ENCODE measurements around the gene PRDX6.
"Not testable (repeated sequence)": the region's sequence is repeated elsewhere in the genome, so short reads cannot be mapped to it uniquely, and the experiment has no call there.

Gene PRDX6

GRCh38 chr1:173507847-173508209 is 30.7 kb downstream of the PRDX6 start:
- Histone ChIP-seq H4K20me1 (ENCODE audit: insufficient read depth, low read length) (no peaks in the 10 kb centered on the region), H3K4me3 (ENCODE audit: low read length) (no peak overlapping the region), H3K4me2 (ENCODE audit: low read depth, low read length) (no peak overlapping the region), H3K79me2 (ENCODE audit: low read length) (no peaks in the 10 kb centered on the region), H3K36me3 (replicated peaks; ENCODE audit: insufficient read depth, low read length) (no peaks in the 10 kb centered on the region), H3K9me2 (replicated peaks; ENCODE audit: insufficient read depth, low read length) (no peaks in the 10 kb centered on the region), H3K9ac (ENCODE audit: low read length) (no peak overlapping the region), H2AFZ (ENCODE audit: low read length) (no peak overlapping the region), H3K27ac (ENCODE audit: low read length) (no peak overlapping the region), H3F3A (ENCODE audit: insufficient read depth, low read length) (no peaks in the 10 kb centered on the region), H3K9me3 (replicated peaks; ENCODE audit: insufficient read depth, low read length) (no peaks in the 10 kb centered on the region), H3K27me3 (replicated peaks; ENCODE audit: insufficient read depth, low read length) (no peaks in the 10 kb centered on the region), H3K4me1 (ENCODE audit: low read length) (no peaks in the 10 kb centered on the region)
- TF ChIP-seq EZH2 (optimal IDR thresholded peaks at IDR 0.05; ENCODE audit: low read depth, low read length), result no peak
- no peak for TF ChIP-seq EZH2phosphoT487 (IDR thresholded peaks at IDR 0.05; ENCODE audit: low read length)
- TF ChIP-seq, protein P1, sequence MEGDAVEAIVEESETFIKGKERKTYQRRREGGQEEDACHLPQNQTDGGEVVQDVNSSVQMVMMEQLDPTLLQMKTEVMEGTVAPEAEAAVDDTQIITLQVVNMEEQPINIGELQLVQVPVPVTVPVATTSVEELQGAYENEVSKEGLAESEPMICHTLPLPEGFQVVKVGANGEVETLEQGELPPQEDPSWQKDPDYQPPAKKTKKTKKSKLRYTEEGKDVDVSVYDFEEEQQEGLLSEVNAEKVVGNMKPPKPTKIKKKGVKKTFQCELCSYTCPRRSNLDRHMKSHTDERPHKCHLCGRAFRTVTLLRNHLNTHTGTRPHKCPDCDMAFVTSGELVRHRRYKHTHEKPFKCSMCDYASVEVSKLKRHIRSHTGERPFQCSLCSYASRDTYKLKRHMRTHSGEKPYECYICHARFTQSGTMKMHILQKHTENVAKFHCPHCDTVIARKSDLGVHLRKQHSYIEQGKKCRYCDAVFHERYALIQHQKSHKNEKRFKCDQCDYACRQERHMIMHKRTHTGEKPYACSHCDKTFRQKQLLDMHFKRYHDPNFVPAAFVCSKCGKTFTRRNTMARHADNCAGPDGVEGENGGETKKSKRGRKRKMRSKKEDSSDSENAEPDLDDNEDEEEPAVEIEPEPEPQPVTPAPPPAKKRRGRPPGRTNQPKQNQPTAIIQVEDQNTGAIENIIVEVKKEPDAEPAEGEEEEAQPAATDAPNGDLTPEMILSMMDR (IDR thresholded peaks at IDR 0.05; ENCODE audit: low read length), result no peak
- DNase-seq, result no peak

- no peaks in the 10 kb centered on the region for H3K79me2 ChIP-seq (ENCODE audit: low read length)
- no peak for DNase-seq
- TF ChIP-seq, protein P1 (IDR thresholded peaks at IDR 0.05; ENCODE audit: low read length), result no peak
- TF ChIP-seq EZH2 (optimal IDR thresholded peaks at IDR 0.05; ENCODE audit: low read depth, low read length) (no peak), EZH2phosphoT487 (IDR thresholded peaks at IDR 0.05; ENCODE audit: low read length) (no peak)
- H3K4me2 ChIP-seq (ENCODE audit: low read depth, low read length), result no peak overlapping the region
- H3K9me2 ChIP-seq (replicated peaks; ENCODE audit: insufficient read depth, low read length), result no peaks in the 10 kb centered on the region
- no peaks in the 10 kb centered on the region for H3F3A ChIP-seq (ENCODE audit: insufficient read depth, low read length)
- no peaks in the 10 kb centered on the region for H3K9me3 ChIP-seq (replicated peaks; ENCODE audit: insufficient read depth, low read length)
- no peaks in the 10 kb centered on the region for H3K4me1 ChIP-seq (ENCODE audit: low read length)
- no peak overlapping the region for H3K4me3 ChIP-seq (ENCODE audit: low read length)
- H3K36me3 ChIP-seq (replicated peaks; ENCODE audit: insufficient read depth, low read length), result no peaks in the 10 kb centered on the region
- H3K27ac ChIP-seq (ENCODE audit: low read length), result no peak overlapping the region
- no peak overlapping the region for H2AFZ ChIP-seq (ENCODE audit: low read length)
- no peak overlapping the region for H3K9ac ChIP-seq (ENCODE audit: low read length)
- no peaks in the 10 kb centered on the region for H4K20me1 ChIP-seq (ENCODE audit: insufficient read depth, low read length)
- H3K27me3 ChIP-seq (replicated peaks; ENCODE audit: insufficient read depth, low read length), result no peaks in the 10 kb centered on the region
Observed at GRCh38 chr1:173508541-173508940, 31.4 kb downstream of the PRDX6 start.

DNA sequence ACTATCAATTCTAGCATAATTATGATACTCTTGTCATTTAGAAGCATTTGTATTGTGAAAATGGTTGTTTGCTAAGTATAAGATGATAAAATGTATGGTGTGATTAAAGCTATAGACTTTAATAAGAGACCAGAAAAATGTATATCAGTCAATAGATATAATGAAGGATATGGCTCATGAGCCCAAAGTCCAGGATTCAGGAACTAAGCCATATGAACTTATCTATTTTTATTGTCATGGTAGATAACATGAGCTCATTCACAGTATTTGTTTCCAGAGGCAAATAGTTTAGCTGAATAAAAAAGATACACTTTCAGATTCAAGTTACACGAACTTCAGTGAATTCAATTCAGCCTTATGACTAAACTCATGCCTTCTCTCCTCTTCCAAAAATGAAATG is 32.7 kb downstream of the PRDX6 start:
- Histone ChIP-seq H3K79me2 (ENCODE audit: low read length) (no peaks in the 10 kb centered on the region), H3K4me1 (ENCODE audit: low read length) (no peaks in the 10 kb centered on the region), H3K27ac (ENCODE audit: low read length) (no peak overlapping the region), H2AFZ (ENCODE audit: low read length) (no peak overlapping the region), H4K20me1 (ENCODE audit: insufficient read depth, low read length) (no peaks in the 10 kb centered on the region), H3F3A (ENCODE audit: insufficient read depth, low read length) (no peaks in the 10 kb centered on the region), H3K9me3 (replicated peaks; ENCODE audit: insufficient read depth, low read length) (no peaks in the 10 kb centered on the region), H3K4me3 (ENCODE audit: low read length) (no peak overlapping the region), H3K9ac (ENCODE audit: low read length) (no peak overlapping the region), H3K4me2 (ENCODE audit: low read depth, low read length) (no peak overlapping the region), H3K9me2 (replicated peaks; ENCODE audit: insufficient read depth, low read length) (no peaks in the 10 kb centered on the region), H3K27me3 (replicated peaks; ENCODE audit: insufficient read depth, low read length) (no peaks in the 10 kb centered on the region), H3K36me3 (replicated peaks; ENCODE audit: insufficient read depth, low read length) (no peaks in the 10 kb centered on the region)
- TF ChIP-seq, protein P1 (IDR thresholded peaks at IDR 0.05; ENCODE audit: low read length), result no peak
- TF ChIP-seq EZH2phosphoT487 (IDR thresholded peaks at IDR 0.05; ENCODE audit: low read length), result no peak
- no peak for TF ChIP-seq EZH2 (optimal IDR thresholded peaks at IDR 0.05; ENCODE audit: low read depth, low read length)
- DNase-seq, result no peak

DNA sequence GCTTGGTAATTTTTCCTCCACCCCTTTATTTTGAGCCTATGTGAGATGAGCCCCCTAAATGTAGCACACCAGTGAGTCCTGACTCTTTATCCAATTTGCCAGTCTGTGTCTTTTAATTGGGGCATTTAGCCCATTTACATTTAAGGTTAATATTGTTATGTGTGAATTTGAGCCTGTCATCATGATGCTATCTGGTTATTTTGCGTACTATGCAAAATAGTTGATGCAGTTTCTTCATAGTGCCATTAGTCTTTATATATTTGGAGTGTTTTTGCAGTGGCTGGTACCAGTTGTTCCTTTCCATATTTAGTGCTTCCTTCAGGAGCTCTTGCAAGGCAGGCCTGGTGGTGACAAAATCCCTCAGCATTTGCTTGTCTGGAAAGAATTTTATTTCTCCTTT is 37.4 kb downstream of the PRDX6 start:
- H3K27ac ChIP-seq (ENCODE audit: low read length); H2AFZ ChIP-seq (ENCODE audit: low read length); H3K27me3 ChIP-seq (replicated peaks; ENCODE audit: insufficient read depth, low read length); H3K36me3 ChIP-seq (replicated peaks; ENCODE audit: insufficient read depth, low read length); H3K9ac ChIP-seq (ENCODE audit: low read length); H3F3A ChIP-seq (ENCODE audit: insufficient read depth, low read length); H3K4me1 ChIP-seq (ENCODE audit: low read length); H4K20me1 ChIP-seq (ENCODE audit: insufficient read depth, low read length); H3K4me2 ChIP-seq (ENCODE audit: low read depth, low read length); H3K9me2 ChIP-seq (replicated peaks; ENCODE audit: insufficient read depth, low read length); DNase-seq; H3K9me3 ChIP-seq (replicated peaks; ENCODE audit: insufficient read depth, low read length); H3K4me3 ChIP-seq (ENCODE audit: low read length); H3K79me2 ChIP-seq (ENCODE audit: low read length): not testable (repeated sequence)
